Kidney tubule cell (primary cell): ENCODE data around the gene CCDC187.

Experiments
- DNase-seq: peaks from one replicate; pipeline ENCODE4 v3.0.0-alpha.2; 2018; ENCODE audit warnings: low spot score

CCDC187 gene

DNA sequence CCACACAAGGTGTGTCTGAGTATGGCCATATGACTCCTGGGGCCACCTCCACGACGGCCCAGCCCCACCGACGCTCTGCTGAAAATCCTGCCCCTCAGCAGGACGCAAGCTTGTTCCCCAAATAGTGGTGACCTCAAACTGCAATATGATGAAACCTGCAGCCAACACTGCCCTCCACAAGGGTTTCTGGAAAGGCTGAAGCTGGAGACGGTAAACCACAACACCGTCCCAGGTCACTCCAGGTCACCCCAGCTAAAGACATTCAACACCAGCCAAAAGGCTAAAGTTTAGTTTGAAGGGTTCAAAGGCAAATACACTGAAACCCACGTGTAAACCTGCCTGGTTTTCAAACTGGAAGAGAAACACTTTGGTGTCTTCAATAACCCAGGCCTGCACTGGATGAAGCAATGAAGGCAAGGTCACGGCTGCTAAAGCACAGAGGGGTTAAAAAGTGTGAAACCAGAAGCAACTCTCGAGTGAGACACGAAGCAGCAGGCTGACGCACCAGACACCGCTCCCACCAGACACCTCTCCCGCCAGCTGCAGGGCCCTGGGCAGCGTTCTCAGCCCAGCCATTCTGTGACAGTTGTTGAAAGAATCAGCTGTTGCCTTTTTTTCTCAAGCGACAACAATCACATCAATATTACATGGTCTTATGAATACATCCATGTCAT, 97.2 kb downstream of the CCDC187 start:
- DNase-seq, result no peak

DNA sequence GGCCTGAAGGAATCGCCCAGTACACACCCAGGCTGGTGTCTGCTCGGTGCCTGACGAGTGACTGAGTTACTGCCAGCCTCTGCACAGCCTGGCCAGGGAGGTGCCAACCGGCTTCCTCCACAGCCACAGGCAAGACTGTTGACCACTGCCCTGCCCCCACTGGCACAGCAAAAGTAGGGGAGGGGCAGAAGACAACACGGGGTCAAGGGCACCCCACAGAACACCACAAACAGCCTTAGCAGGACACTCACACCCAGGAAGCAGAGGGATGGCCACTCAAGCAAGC, 98.2 kb downstream of the CCDC187 start:
- no peak for DNase-seq

DNA sequence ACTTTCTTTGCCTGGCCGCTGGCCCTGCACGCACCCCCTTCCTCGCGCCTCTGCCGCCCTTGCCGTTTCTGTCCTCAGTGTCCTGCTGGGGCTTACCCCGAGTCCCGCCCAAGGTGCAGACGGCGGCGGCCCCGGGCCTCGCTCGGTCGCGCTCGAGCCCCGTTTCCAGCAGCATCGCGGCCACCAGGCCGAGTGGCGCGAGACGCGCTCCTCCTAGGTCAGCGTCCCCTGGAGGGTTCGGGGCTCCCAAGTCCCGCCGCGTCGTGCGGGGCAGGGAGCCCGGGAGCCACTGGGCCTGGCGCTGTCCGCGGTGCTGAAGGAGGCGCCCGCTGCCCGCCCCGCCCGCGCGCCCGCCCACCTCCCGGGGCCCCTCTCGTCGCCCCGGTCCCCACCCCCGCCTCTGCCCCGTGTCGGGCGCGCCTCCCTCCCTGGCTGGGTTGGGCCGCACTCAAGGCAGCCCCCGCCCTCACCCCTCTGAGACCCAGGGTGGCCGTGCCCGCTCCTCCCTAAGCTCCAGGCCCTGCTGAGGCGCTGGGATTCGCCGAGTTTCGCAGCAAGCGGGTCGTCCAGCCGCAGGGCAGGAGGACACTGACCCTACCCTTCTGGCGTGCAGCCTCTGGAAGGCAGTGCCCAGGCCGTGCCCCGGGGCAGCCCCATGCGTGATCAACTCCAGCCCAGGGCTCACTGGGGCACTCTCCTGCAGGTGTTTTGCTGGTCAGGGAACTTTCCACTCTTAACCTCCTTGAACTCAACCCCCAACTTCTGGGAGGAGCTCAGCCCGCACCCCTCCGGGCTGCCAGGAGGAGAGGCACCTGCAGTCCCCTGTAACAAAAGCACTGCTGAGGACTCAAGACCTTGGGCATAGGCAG, 98.8 kb downstream of the CCDC187 start, which contains the start of gene LHX3:
Gene LHX3, minus strand, starts transcription at position 291 of the 869 bp plus-strand sequence. Its CDS starts 116 bp downstream, at position 175.
- DNase-seq, result no peak

DNA sequence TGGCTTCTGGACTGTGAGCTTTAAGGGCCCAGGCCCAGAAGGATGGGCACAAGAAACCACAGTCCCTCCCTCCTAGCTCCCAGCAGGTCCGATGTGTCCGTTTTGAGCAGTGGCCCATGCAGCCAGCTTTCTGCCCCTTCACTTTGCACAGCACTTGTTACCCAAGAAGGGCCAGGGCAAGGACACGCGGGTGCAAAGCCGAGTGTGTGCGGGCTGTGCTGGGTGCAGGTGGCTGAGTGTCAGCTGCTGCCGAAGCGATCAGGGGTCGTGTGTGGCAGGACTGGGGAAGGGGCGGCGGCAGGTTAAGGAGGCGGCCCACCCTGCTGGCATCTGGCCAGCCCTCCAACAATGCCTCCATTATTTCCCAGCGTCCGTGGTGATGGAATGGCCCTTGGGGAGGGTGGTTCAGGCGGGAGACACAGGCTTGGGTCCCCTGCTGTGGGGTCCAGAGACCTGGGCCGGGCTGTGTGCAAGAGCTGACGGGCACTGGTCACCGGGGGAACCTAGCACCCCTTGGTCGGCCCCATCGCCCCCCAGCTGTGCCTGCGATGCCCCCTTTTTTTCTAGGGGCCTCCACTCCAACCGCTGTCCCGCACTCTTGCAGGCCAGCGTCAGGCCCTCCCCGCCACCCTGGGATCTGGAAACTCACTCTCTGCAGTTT, 99.6 kb downstream of the CCDC187 start:
- no peak for DNase-seq

- no peak for DNase-seq
Measured at GRCh38 chr9:136203408-136204144, 100.3 kb downstream of the CCDC187 start.

GRCh38 chr9:136202454-136203407, 101.2 kb downstream of the CCDC187 start:
- DNase-seq, result no peak

- no peak for DNase-seq
Measured at GRCh38 chr9:136201609-136202453, 102.1 kb downstream of the CCDC187 start.

GRCh38 chr9:136201174-136201573, 102.7 kb downstream of the CCDC187 start:
- no peak for DNase-seq

DNA sequence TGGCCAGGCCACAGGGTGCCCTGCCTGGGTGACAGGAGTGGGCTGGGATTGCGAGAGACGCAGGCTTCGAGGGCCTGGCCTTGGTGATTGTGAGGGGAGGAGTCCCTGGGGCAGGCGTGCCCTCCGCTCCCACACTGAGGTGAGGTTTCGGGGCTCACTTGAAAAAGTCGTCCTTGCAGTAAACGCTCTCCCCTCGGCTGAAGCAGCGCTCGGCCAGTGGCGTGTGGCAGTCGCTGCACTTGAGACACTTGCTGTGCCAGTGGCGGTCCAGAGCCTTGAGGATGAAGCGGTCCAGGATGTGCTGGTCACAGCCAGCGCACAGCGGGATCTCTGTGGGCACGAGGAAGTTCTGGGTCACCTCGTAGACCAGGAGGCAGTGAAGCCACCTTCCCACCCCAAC, 103.5 kb downstream of the CCDC187 start:
- DNase-seq, result no peak
